Common myeloid progenitor, CD34-positive (primary cell): ENCODE data around the gene MB.

ENCODE experiments used
- CTCF ChIA-PET: fragments of 350-600 bp; sonication (Branson Sonifier 250); formaldehyde crosslinking; loops from one replicate; lab custom pipeline; 2021; ENCODE audit warnings: antibody characterized with exemption; lab: Charles Lee
- POLR2A ChIA-PET: fragments of 350-600 bp; sonication (Branson Sonifier 250); formaldehyde crosslinking; loops from one replicate; lab custom pipeline; 2021; ENCODE audit warnings: antibody characterized with exemption; lab: Charles Lee
- DNase-seq, 3 donors: peaks; one replicate each; pipeline versions ENCODE4 v3.0.0 to v3.0.0-alpha.2; 2013
- H3K27ac ChIP-seq, 2 experiments: 1 replicate in 1 of 2; 2 replicates in 1 of 2; pipeline ENCODE4 v1.7.0; 2013; ENCODE audit warnings: inconsistent platforms in 2 of 2, low read length in 2 of 2, mild to moderate bottlenecking in 2 of 2, low read depth in 1 of 2, moderate library complexity in 1 of 2; ENCODE audit not compliant: severe bottlenecking in 2 of 2, insufficient read depth in 1 of 2, poor library complexity in 1 of 2
- H3K27me3 ChIP-seq, 5 experiments: replicated peaks in 2 of 5; 1 replicate in 3 of 5; 2 replicates in 2 of 5; pipeline versions ENCODE4 v1.6.1 to v1.7.0; 2013; ENCODE audit warnings: low read length in 4 of 5, mild to moderate bottlenecking in 2 of 5, moderate library complexity in 2 of 5, inconsistent platforms in 1 of 5; ENCODE audit not compliant: insufficient read depth in 5 of 5, control insufficient read depth in 4 of 5
- H3K36me3 ChIP-seq, 4 experiments: 1 replicate in 2 of 4; 2 replicates in 2 of 4; pipeline versions ENCODE4 v1.6.1 to v1.7.0; 2013; ENCODE audit warnings: low read length in 3 of 4, control low read depth in 1 of 4, mild to moderate bottlenecking in 1 of 4; ENCODE audit not compliant: control insufficient read depth in 4 of 4, insufficient read depth in 4 of 4
- H3K4me1 ChIP-seq, 4 experiments: 1 replicate in 3 of 4; 2 replicates in 1 of 4; pipeline versions ENCODE4 v1.6.1 to v1.7.1; 2013; ENCODE audit warnings: low read length in 3 of 4, mild to moderate bottlenecking in 3 of 4, control low read depth in 1 of 4, inconsistent platforms in 1 of 4, moderate library complexity in 1 of 4; ENCODE audit not compliant: control insufficient read depth in 4 of 4, insufficient read depth in 4 of 4; ENCODE audit errors: control extremely low read depth in 1 of 4
- H3K4me3 ChIP-seq, 7 experiments: 1 replicate in 4 of 7; 2 replicates in 3 of 7; pipeline versions ENCODE4 v1.5.1 to v1.7.0; 2013; ENCODE audit warnings: mild to moderate bottlenecking in 7 of 7, low read length in 6 of 7, moderate library complexity in 6 of 7, inconsistent platforms in 2 of 7, low read depth in 2 of 7, control low read depth in 1 of 7; ENCODE audit not compliant: insufficient read depth in 4 of 7, control insufficient read depth in 1 of 7; ENCODE audit errors: extremely low read depth in 1 of 7
- H3K9me3 ChIP-seq, 5 experiments: 1 replicate in 4 of 5; 2 replicates in 1 of 5; pipeline versions ENCODE4 v1.6.1 to v1.7.1; 2013; ENCODE audit warnings: low read length in 4 of 5, mild to moderate bottlenecking in 2 of 5, inconsistent platforms in 1 of 5, low read depth in 1 of 5, moderate library complexity in 1 of 5; ENCODE audit not compliant: control insufficient read depth in 4 of 5, insufficient read depth in 2 of 5; ENCODE audit errors: control extremely low read depth in 1 of 5
- WGBS: methylation state at CpG from one replicate; pipeline ENCODE4 v1.1.5; 2013; ENCODE audit not compliant: insufficient coverage; 5-methylcytosine and 5-hydroxymethylcytosine counted together

The MB gene

GRCh38 chr22:35619336-35620094 lies 2.4 kb upstream of the MB start:
- over 99% methylated on average over 12 of the region's 13 CpGs for WGBS
- Histone ChIP-seq H3K27me3 (peaks cover 0 to 3% (median 0%) of the 10 kb centered on the region in 5 experiments), H3K4me3 (no peak overlapping the region), H3K27ac (no peak overlapping the region), H3K4me1 (peaks cover 9 to 24% (median 17%) of the 10 kb centered on the region in 4 experiments), H3K36me3 (no peaks in the 10 kb centered on the region), H3K9me3 (no peaks in the 10 kb centered on the region)
- ChIA-PET POLR2A (no interaction called here), CTCF (interaction anchor here (0.9 to 3.1 kb wide), 7 partner anchors 7 to 505 kb away, joined by 3 to 18 read pairs (median 4); no protein-coding TSS in a partner anchor)
- DNase-seq: no peak

- peaks cover 0 to 3% (median 0%) of the 10 kb centered on the region in 5 experiments for H3K27me3 ChIP-seq
- H3K9me3 ChIP-seq: no peaks in the 10 kb centered on the region
- ChIA-PET CTCF (interaction anchor here (1.1 to 1.8 kb wide), 5 partner anchors 8 to 267 kb away, joined by 3 to 8 read pairs (median 4); no protein-coding TSS in a partner anchor), POLR2A (no interaction called here)
- peaks cover 9 to 24% (median 17%) of the 10 kb centered on the region in 4 experiments for H3K4me1 ChIP-seq
- no peak overlapping the region for H3K4me3 ChIP-seq
- H3K27ac ChIP-seq: no peak overlapping the region
- no peaks in the 10 kb centered on the region for H3K36me3 ChIP-seq
- 100% methylated on average over 1 of the region's 1 CpG for WGBS
- no peak for DNase-seq
Measured at GRCh38 chr22:35618427-35619223, 1.5 kb upstream of the MB start.

- Histone ChIP-seq H3K36me3 (no peaks in the 10 kb centered on the region), H3K27ac (no peak overlapping the region), H3K4me1 (peaks cover 9 to 40% (median 28%) of the 10 kb centered on the region in 4 experiments), H3K9me3 (no peaks in the 10 kb centered on the region), H3K4me3 (peak overlapping the region in 1 of 7 experiments; percentile 24), H3K27me3 (peaks cover 0 to 3% (median 0%) of the 10 kb centered on the region in 5 experiments)
- ChIA-PET POLR2A (no interaction called here), CTCF (interaction anchor here (0.8 to 1.4 kb wide), 3 partner anchors 10 to 32 kb away, joined by 3 to 5 read pairs (median 4); no protein-coding TSS in a partner anchor)
- DNase-seq: peak in 2 of 3 donors; percentile 66 to 71
- WGBS: 0% methylated on average over 5 of the region's 7 CpGs
Measured at GRCh38 chr22:35616043-35616442, 1.1 kb downstream of the MB start.

GRCh38 chr22:35615156-35615555 lies 2.0 kb downstream of the MB start:
- CTCF ChIA-PET: interaction anchor here (1.2 to 1.6 kb wide), 2 partner anchors 9 to 12 kb away, joined by 3 to 5 read pairs; no protein-coding TSS in a partner anchor
- Histone ChIP-seq H3K9me3 (no peaks in the 10 kb centered on the region), H3K27ac (no peak overlapping the region), H3K4me3 (no peak overlapping the region), H3K4me1 (peaks cover 9 to 46% (median 29%) of the 10 kb centered on the region in 4 experiments), H3K36me3 (no peaks in the 10 kb centered on the region), H3K27me3 (peaks cover 0 to 3% (median 0%) of the 10 kb centered on the region in 5 experiments)
- 79% methylated on average over 6 of the region's 6 CpGs for WGBS
- POLR2A ChIA-PET: no interaction called here
- DNase-seq: no peak

- Histone ChIP-seq H3K4me1 (peaks cover 9 to 46% (median 29%) of the 10 kb centered on the region in 4 experiments), H3K9me3 (no peaks in the 10 kb centered on the region), H3K27ac (no peak overlapping the region), H3K36me3 (no peaks in the 10 kb centered on the region), H3K27me3 (peaks cover 0 to 3% (median 0%) of the 10 kb centered on the region in 5 experiments), H3K4me3 (no peak overlapping the region)
- no peak for DNase-seq
- ChIA-PET CTCF (interaction anchor here (1.6 kb wide), 3 partner anchors 9 to 31 kb away, joined by 3 read pairs; no protein-coding TSS in a partner anchor), POLR2A (no interaction called here)
- WGBS: no CpG with 5 or more reads among the region's 2 CpGs
Measured at GRCh38 chr22:35614404-35614803, 2.7 kb downstream of the MB start.

- no peaks in the 10 kb centered on the region for H3K36me3 ChIP-seq
- H3K4me3 ChIP-seq: no peak overlapping the region
- ChIA-PET POLR2A (no interaction called here), CTCF (interaction anchor here (1.3 to 3.1 kb wide), 4 partner anchors 8 to 29 kb away, joined by 3 to 18 read pairs (median 3); no protein-coding TSS in a partner anchor)
- H3K9me3 ChIP-seq: no peaks in the 10 kb centered on the region
- no peak overlapping the region for H3K27ac ChIP-seq
- no peak for DNase-seq
- 97% methylated on average over 12 of the region's 12 CpGs for WGBS
- peaks cover 9 to 46% (median 29%) of the 10 kb centered on the region in 4 experiments for H3K4me1 ChIP-seq
- peaks cover 0 to 2% (median 0%) of the 10 kb centered on the region in 5 experiments for H3K27me3 ChIP-seq
Measured at GRCh38 chr22:35612903-35613302, 4.2 kb downstream of the MB start.
